SK-N-SH (cell line): ENCODE results near the gene HUS1. TPM values are rescaled to one million over a fixed set of nuclear protein-coding genes. Genes with fewer than 3 reads are reported as not detected.
"Not testable (repeated sequence)": the region's sequence is repeated elsewhere in the genome, so short reads cannot be mapped to it uniquely, and the experiment has no call there.

Source experiments
- CTCF ChIA-PET: fragments of 300-600, 350-600 bp; formaldehyde crosslinking; extraction: SDS; loops from one replicate; lab custom pipeline; 2021; lab: Yijun Ruan, JAX
- POLR2A ChIA-PET: fragments of 350-600 bp; sonication (Branson Sonifier 250); formaldehyde crosslinking; extraction: SDS; loops from one replicate; lab custom pipeline; 2020; ENCODE audit warnings: antibody characterized with exemption, inconsistent platforms; lab: Yijun Ruan, JAX
- DNase-seq: peaks from one replicate; pipeline ENCODE4 v3.0.0; 2012
- H2AFZ ChIP-seq: fragments of 200-600 bp; sonication (generic); 2 replicates; pipeline ENCODE4 v1.8.1; 2016; ENCODE audit warnings: antibody characterized with exemption, mild to moderate bottlenecking, low read depth
- H3F3A ChIP-seq: fragments of 200-600 bp; sonication (generic); replicated peaks from 2 replicates; pipeline ENCODE3; 2016; ENCODE audit warnings: antibody characterized with exemption, mild to moderate bottlenecking; ENCODE audit not compliant: insufficient read depth
- H3K27ac ChIP-seq, 2 experiments: fragments of 200-500 bp in 1 of 2; fragments of 200-600 bp in 1 of 2; sonication (Bioruptor generic) in 1 of 2; sonication (generic), shearing (Covaris generic) in 1 of 2; 2 replicates each; pipeline versions ENCODE4 v1.5.1 to v1.6.1; 2014 to 2016; ENCODE audit warnings: low read depth in 2 of 2, inconsistent platforms in 1 of 2, low read length in 1 of 2, mild to moderate bottlenecking in 1 of 2, mixed read lengths in 1 of 2
- H3K27me3 ChIP-seq: fragments of 200-600 bp; sonication (generic), shearing (Covaris generic); 2 replicates; pipeline ENCODE4 v1.6.1; 2016; ENCODE audit warnings: mixed run types; ENCODE audit not compliant: insufficient read depth
- H3K36me3 ChIP-seq, 2 experiments: fragments of 200-500 bp in 1 of 2; fragments of 200-600 bp in 1 of 2; sonication (Bioruptor generic) in 1 of 2; sonication (generic) in 1 of 2; replicated peaks in 1 of 2; 2 replicates each; pipeline versions ENCODE3 to v1.5.1; 2014 to 2016; ENCODE audit warnings: low read length in 1 of 2, mild to moderate bottlenecking in 1 of 2; ENCODE audit not compliant: insufficient read depth in 2 of 2, control insufficient read depth in 1 of 2
- H3K4me1 ChIP-seq, 2 experiments: fragments of 200-500 bp in 1 of 2; fragments of 200-600 bp in 1 of 2; sonication (Bioruptor generic) in 1 of 2; sonication (generic), shearing (Covaris generic) in 1 of 2; 2 replicates each; pipeline versions ENCODE4 v1.5.1 to v1.6.1; 2014 to 2016; ENCODE audit warnings: low read depth in 1 of 2, low read length in 1 of 2, mixed run types in 1 of 2; ENCODE audit not compliant: insufficient read depth in 2 of 2, control insufficient read depth in 1 of 2
- H3K4me2 ChIP-seq: fragments of 200-600 bp; sonication (generic), shearing (Covaris generic); 2 replicates; pipeline ENCODE4 v1.6.1; 2017; ENCODE audit warnings: mixed run types
- H3K4me3 ChIP-seq, 2 experiments: fragments of 200-500 bp in 1 of 2; fragments of 200-600 bp in 1 of 2; sonication (Bioruptor generic) in 1 of 2; sonication (generic), shearing (Covaris generic) in 1 of 2; 2 replicates each; pipeline versions ENCODE4 v1.5.1 to v1.8.1; 2014 to 2016; ENCODE audit warnings: low read depth in 2 of 2, inconsistent platforms in 1 of 2, low read length in 1 of 2, mild to moderate bottlenecking in 1 of 2, mixed read lengths in 1 of 2, moderate library complexity in 1 of 2
- H3K79me2 ChIP-seq: fragments of 200-600 bp; sonication (generic); 2 replicates; pipeline ENCODE4 v1.8.1; 2017; ENCODE audit warnings: mild to moderate bottlenecking; ENCODE audit not compliant: insufficient read depth
- H3K9ac ChIP-seq: fragments of 200-600 bp; sonication (generic); 2 replicates; pipeline ENCODE4 v1.6.1; 2017; ENCODE audit warnings: mixed run types
- H3K9me2 ChIP-seq: fragments of 200-600 bp; sonication (generic); 2 replicates; pipeline ENCODE4 v1.6.1; 2017; ENCODE audit warnings: mixed run types
- H3K9me3 ChIP-seq: fragments of 200-600 bp; sonication (generic); 2 replicates; pipeline ENCODE4 v1.6.1; 2017; ENCODE audit warnings: mixed run types, mild to moderate bottlenecking, moderate library complexity
- H4K20me1 ChIP-seq: fragments of 200-600 bp; sonication (generic); 2 replicates; pipeline ENCODE4 v1.6.1; 2017; ENCODE audit warnings: mild to moderate bottlenecking, mixed run types; ENCODE audit not compliant: insufficient read depth
- CTCF ChIP-seq: fragments of 200-600 bp; sonication (generic); IDR thresholded peaks from 2 replicates; pipeline ENCODE4 v1.6.1; 2017; ENCODE audit warnings: antibody characterized with exemption, mild to moderate bottlenecking, moderate library complexity
- ELF1 ChIP-seq: IDR thresholded peaks from 2 replicates; pipeline ENCODE4 v1.4.0; 2012
- EP300 ChIP-seq, 2 experiments: IDR thresholded peaks; 2 replicates each; pipeline versions ENCODE4 v1.4.0 to v1.6.1; 2012; ENCODE audit warnings: borderline replicate concordance in 1 of 2, low read depth in 1 of 2, low read length in 1 of 2
- EZH2phosphoT487 ChIP-seq: fragments of 200-600 bp; sonication (generic); IDR thresholded peaks from 2 replicates; pipeline ENCODE4 v1.6.1; 2017; ENCODE audit warnings: low read depth, mixed run types, mild to moderate bottlenecking, antibody characterized with exemption, moderate library complexity, borderline replicate concordance
- FOXJ3 ChIP-seq: sonication (generic); formaldehyde crosslinking; IDR thresholded peaks from 2 replicates; pipeline ENCODE4 v1.5.1; 2020; ENCODE audit warnings: mild to moderate bottlenecking, missing genetic modification reagents
- FOXM1 ChIP-seq: IDR thresholded peaks from 2 replicates; pipeline ENCODE4 v1.4.0; 2012; ENCODE audit warnings: low read depth, mild to moderate bottlenecking
- GABPA ChIP-seq: IDR thresholded peaks from 2 replicates; pipeline ENCODE4 v1.4.0; 2012; ENCODE audit warnings: low read depth, mild to moderate bottlenecking
- GATA2 ChIP-seq: sonication (generic); formaldehyde crosslinking; IDR thresholded peaks from 2 replicates; pipeline ENCODE4 v1.5.0; 2020; ENCODE audit warnings: mild to moderate bottlenecking, missing genetic modification reagents
- JUND ChIP-seq: IDR thresholded peaks from 2 replicates; pipeline ENCODE4 v1.4.0; 2012
- MEF2A ChIP-seq: IDR thresholded peaks from 2 replicates; pipeline ENCODE4 v1.4.0; 2012; ENCODE audit warnings: low read depth, borderline replicate concordance
- MXI1 ChIP-seq: IDR thresholded peaks from 2 replicates; pipeline ENCODE4 v1.6.1; 2012; ENCODE audit warnings: mild to moderate bottlenecking, low read depth, low read length, improper control_type of control experiment
- PBX3 ChIP-seq: IDR thresholded peaks from 2 replicates; pipeline ENCODE4; 2012
- POLR2AphosphoS5 ChIP-seq: IDR thresholded peaks from 2 replicates; pipeline ENCODE4 v1.6.1; 2012; ENCODE audit warnings: low read depth, low read length
- RCOR1 ChIP-seq: fragments of 150-350 bp; IDR thresholded peaks from 2 replicates; pipeline ENCODE4 v1.6.1; 2017; ENCODE audit warnings: antibody characterized with exemption, low read length
- RXRA ChIP-seq: IDR thresholded peaks from 2 replicates; pipeline ENCODE4 v1.4.0; 2012; ENCODE audit warnings: low read depth, mild to moderate bottlenecking, borderline replicate concordance
- SMC3 ChIP-seq: IDR thresholded peaks from 2 replicates; pipeline ENCODE4 v1.6.1; 2012; ENCODE audit warnings: low read depth, low read length, improper control_type of control experiment
- USF2 ChIP-seq: fragments of 150-350 bp; IDR thresholded peaks from 2 replicates; pipeline ENCODE4 v1.6.1; 2017; ENCODE audit warnings: antibody characterized with exemption, low read length, low read depth, borderline replicate concordance
- YY1 ChIP-seq: IDR thresholded peaks from 2 replicates; pipeline ENCODE4 v1.4.0; 2012; ENCODE audit warnings: low read depth, mild to moderate bottlenecking
- WGBS: methylation state at CpG from one replicate; pipeline ENCODE4 v1.1.6; 2017; ENCODE audit warnings: low lambda C conversion rate; 5-methylcytosine and 5-hydroxymethylcytosine counted together
- polyA plus RNA-seq, 3 experiments: library from polyadenylated mRNA; depleted of rRNA; stranded (reverse); fragments of >200 nt; gene quantifications; 2 replicates each; pipeline ENCODE4 v1.2.3, GENCODE V29; 2012

Gene HUS1
- polyA plus RNA-seq, 1 of the 3 experiments (the other 2 are of a cell fraction): 17.8 TPM

- ChIA-PET POLR2A (no interaction called here), CTCF (interaction anchor here (8.2 kb wide), 1 partner anchor 20 kb away, joined by 58 read pairs; no protein-coding TSS in a partner anchor)
- DNase-seq: no peak
- no peak overlapping the region for H3K4me3 ChIP-seq
- no peak overlapping the region for H2AFZ ChIP-seq
- H4K20me1 ChIP-seq: no peaks in the 10 kb centered on the region
- H3K4me1 ChIP-seq: no peaks in the 10 kb centered on the region
- no peak overlapping the region for H3K4me2 ChIP-seq
- H3K9ac ChIP-seq: no peak overlapping the region
- 48% methylated on average over 2 of the region's 2 CpGs for WGBS
- no peaks in the 10 kb centered on the region for H3F3A ChIP-seq
- no peaks in the 10 kb centered on the region for H3K36me3 ChIP-seq
- H3K27me3 ChIP-seq: no peaks in the 10 kb centered on the region
- H3K27ac ChIP-seq: no peak overlapping the region
- TF ChIP-seq GABPA (no peak), MEF2A (no peak), FOXJ3 (CRISPR knock-in tag) (no peak), PBX3 (no peak), EP300 (IDR thresholded peaks at IDR 0.05; ENCODE audit: borderline replicate concordance in 1 of 2, low read depth in 1 of 2, low read length in 1 of 2) (no peak), FOXM1 (no peak), YY1 (no peak), EZH2phosphoT487 (no peak), USF2 (no peak), SMC3 (no peak), GATA2 (no peak), RCOR1 (no peak), ELF1 (no peak), MXI1 (no peak), POLR2AphosphoS5 (no peak), RXRA (no peak), CTCF (no peak), JUND (no peak)
- H3K9me2 ChIP-seq: no peaks in the 10 kb centered on the region
- H3K79me2 ChIP-seq: no peaks in the 10 kb centered on the region
- no peaks in the 10 kb centered on the region for H3K9me3 ChIP-seq
These were observed 55.1 kb downstream of the HUS1 start for GRCh38 chr7:47924266-47924665.

GRCh38 chr7:47923081-47923875 is 56.1 kb downstream of the HUS1 start:
- H3K9me3 ChIP-seq, DNase-seq, CTCF ChIA-PET, H3K4me2 ChIP-seq, H3F3A ChIP-seq, H3K79me2 ChIP-seq, POLR2A ChIA-PET, H3K36me3 ChIP-seq, H3K9me2 ChIP-seq, H4K20me1 ChIP-seq, H3K27me3 ChIP-seq, H2AFZ ChIP-seq, H3K4me3 ChIP-seq, H3K9ac ChIP-seq, H3K27ac ChIP-seq, H3K4me1 ChIP-seq: not testable (repeated sequence)
- 74% methylated on average over 8 of the region's 8 CpGs for WGBS
